A204.1 (cell line): ENCODE results near the gene MPHOSPH10.
"Not testable (repeated sequence)": the region's sequence is repeated elsewhere in the genome, so short reads cannot be mapped to it uniquely, and the experiment has no call there.

Experiments used
- FAIRE-seq: peaks from 2 replicates; lab custom pipeline; 2012; peaks lifted over from hg19 to GRCh38; lab: Jason Lieb, UNC

Gene MPHOSPH10

GRCh38 chr2:71130152-71130904, at the start of gene MPHOSPH10, which contains the start of gene MCEE:
MPHOSPH10 (plus strand) TSS chr2:71130634; CDS start chr2:71130666, 32 bp downstream.
MCEE (minus strand) TSS chr2:71130229; CDS start chr2:71130219, 10 bp downstream.
- FAIRE-seq: no peak

GRCh38 chr2:71082402-71083252, 47.8 kb upstream of the MPHOSPH10 start:
- no peak for FAIRE-seq

GRCh38 chr2:71083297-71083696, 47.1 kb upstream of the MPHOSPH10 start:
- FAIRE-seq: not testable (repeated sequence)

GRCh38 chr2:71083752-71084312, 46.6 kb upstream of the MPHOSPH10 start:
- FAIRE-seq: not testable (repeated sequence)

- not testable (repeated sequence) for FAIRE-seq
These were observed 45.0 kb upstream of the MPHOSPH10 start for GRCh38 chr2:71085325-71086003.

GRCh38 chr2:71089475-71089874, 41.0 kb upstream of the MPHOSPH10 start:
- not testable (repeated sequence) for FAIRE-seq

- not testable (repeated sequence) for FAIRE-seq
These were observed 38.6 kb upstream of the MPHOSPH10 start for GRCh38 chr2:71091808-71092207.

GRCh38 chr2:71092491-71093260, 37.8 kb upstream of the MPHOSPH10 start:
- not testable (repeated sequence) for FAIRE-seq

- peak; percentile 90 for FAIRE-seq
These were observed 30.1 kb upstream of the MPHOSPH10 start for GRCh38 chr2:71100195-71100964.

GRCh38 chr2:71101656-71102055, 28.8 kb upstream of the MPHOSPH10 start:
- no peak for FAIRE-seq

GRCh38 chr2:71102981-71103681, 27.3 kb upstream of the MPHOSPH10 start:
- FAIRE-seq: no peak

GRCh38 chr2:71103809-71104208, 26.6 kb upstream of the MPHOSPH10 start:
- FAIRE-seq: no peak

GRCh38 chr2:71106463-71106862, 24.0 kb upstream of the MPHOSPH10 start:
- not testable (repeated sequence) for FAIRE-seq

GRCh38 chr2:71108091-71108490, 22.3 kb upstream of the MPHOSPH10 start:
- FAIRE-seq: no peak

GRCh38 chr2:71113843-71114242, 16.6 kb upstream of the MPHOSPH10 start:
- FAIRE-seq: no peak

- no peak for FAIRE-seq
These were observed 13.4 kb upstream of the MPHOSPH10 start for GRCh38 chr2:71117063-71117462.

GRCh38 chr2:71120195-71120594, 10.2 kb upstream of the MPHOSPH10 start:
- FAIRE-seq: no peak

- FAIRE-seq: no peak
These were observed 9.0 kb upstream of the MPHOSPH10 start for GRCh38 chr2:71121479-71121878.

GRCh38 chr2:71122387-71123298, 7.8 kb upstream of the MPHOSPH10 start:
- no peak for FAIRE-seq
